Peyer's patch (tissue), 4 donors: ENCODE measurements around the gene GSTT4.

Experiments
- POLR2A ChIP-seq, 2 donors: fragments of 450-650 bp; IDR thresholded peaks; one replicate each; pipeline ENCODE4 v1.5.1; 2017; ENCODE audit warnings: antibody characterized with exemption in 2 of 2, mild to moderate bottlenecking in 2 of 2, moderate library complexity in 2 of 2
- TF ChIP-seq, protein P1 (sequence below), 6 experiments: fragments of 450-650 bp in 4 of 6; fragments of 200-600 bp in 2 of 6; sonication (generic) in 1 of 6; IDR thresholded peaks; one replicate each; pipeline ENCODE4 v1.5.1; 2017 to 2019; ENCODE audit warnings: antibody characterized with exemption in 6 of 6, mild to moderate bottlenecking in 3 of 6, moderate library complexity in 1 of 6

DNA sequence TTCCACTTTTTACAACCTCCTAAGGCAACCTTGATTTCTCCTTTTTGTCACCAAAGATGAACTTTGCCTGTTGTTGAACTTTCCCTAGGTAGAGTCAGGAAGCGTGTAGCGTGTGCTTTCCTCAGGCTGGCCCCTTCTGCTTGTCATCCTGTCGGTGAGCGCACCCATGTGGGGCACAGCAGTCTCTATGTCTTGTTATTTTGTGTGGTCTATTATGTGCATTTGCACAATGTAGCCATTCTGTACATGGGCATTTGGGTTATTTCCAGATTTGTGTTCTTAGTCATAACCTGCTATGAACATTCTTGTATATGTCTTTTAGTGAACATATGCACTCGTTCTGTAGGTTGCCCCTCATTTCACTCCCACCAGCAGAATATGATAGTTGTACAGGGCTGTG is 40.8 kb upstream of the GSTT4 start:
- TF ChIP-seq, protein P1, sequence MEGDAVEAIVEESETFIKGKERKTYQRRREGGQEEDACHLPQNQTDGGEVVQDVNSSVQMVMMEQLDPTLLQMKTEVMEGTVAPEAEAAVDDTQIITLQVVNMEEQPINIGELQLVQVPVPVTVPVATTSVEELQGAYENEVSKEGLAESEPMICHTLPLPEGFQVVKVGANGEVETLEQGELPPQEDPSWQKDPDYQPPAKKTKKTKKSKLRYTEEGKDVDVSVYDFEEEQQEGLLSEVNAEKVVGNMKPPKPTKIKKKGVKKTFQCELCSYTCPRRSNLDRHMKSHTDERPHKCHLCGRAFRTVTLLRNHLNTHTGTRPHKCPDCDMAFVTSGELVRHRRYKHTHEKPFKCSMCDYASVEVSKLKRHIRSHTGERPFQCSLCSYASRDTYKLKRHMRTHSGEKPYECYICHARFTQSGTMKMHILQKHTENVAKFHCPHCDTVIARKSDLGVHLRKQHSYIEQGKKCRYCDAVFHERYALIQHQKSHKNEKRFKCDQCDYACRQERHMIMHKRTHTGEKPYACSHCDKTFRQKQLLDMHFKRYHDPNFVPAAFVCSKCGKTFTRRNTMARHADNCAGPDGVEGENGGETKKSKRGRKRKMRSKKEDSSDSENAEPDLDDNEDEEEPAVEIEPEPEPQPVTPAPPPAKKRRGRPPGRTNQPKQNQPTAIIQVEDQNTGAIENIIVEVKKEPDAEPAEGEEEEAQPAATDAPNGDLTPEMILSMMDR (IDR thresholded peaks at IDR 0.05), result no peak
- TF ChIP-seq POLR2A (IDR thresholded peaks at IDR 0.05), result no peak
